HepG2 (cell line): ENCODE data around the gene ANAPC16. TPM values are rescaled to one million over a fixed set of nuclear protein-coding genes. Genes with fewer than 3 reads are reported as not detected.

Source experiments
- CCDC6 ChIP-seq: sonication (generic); formaldehyde crosslinking; IDR thresholded peaks from 2 replicates; pipeline ENCODE4 v1.8.1; 2022; ENCODE audit warnings: mild to moderate bottlenecking, missing genetic modification reagents, moderate library complexity
- FOXM1 ChIP-seq: sonication (generic); formaldehyde crosslinking; IDR thresholded peaks from 2 replicates; pipeline ENCODE4 v1.5.0; 2020; ENCODE audit warnings: missing genetic modification reagents
- FOXO1 ChIP-seq: sonication (generic); formaldehyde crosslinking; IDR thresholded peaks from 2 replicates; pipeline ENCODE4 v1.4.0; 2020; ENCODE audit warnings: missing genetic modification reagents
- GZF1 ChIP-seq: sonication (generic); formaldehyde crosslinking; IDR thresholded peaks from 2 replicates; pipeline ENCODE4 v1.5.1; 2020; ENCODE audit warnings: mild to moderate bottlenecking, missing genetic modification reagents
- MEIS2 ChIP-seq: sonication (generic); formaldehyde crosslinking; IDR thresholded peaks from 2 replicates; pipeline ENCODE4 v1.9.0; 2021; ENCODE audit warnings: mild to moderate bottlenecking, missing genetic modification reagents
- MZF1 ChIP-seq: sonication (generic); formaldehyde crosslinking; IDR thresholded peaks from 2 replicates; pipeline ENCODE4 v1.8.1; 2023; ENCODE audit warnings: mild to moderate bottlenecking, missing genetic modification reagents, borderline replicate concordance
- NFYB ChIP-seq: sonication (generic); formaldehyde crosslinking; IDR thresholded peaks from 2 replicates; pipeline ENCODE4 v1.4.0; 2020; ENCODE audit warnings: missing genetic modification reagents
- NR3C1 ChIP-seq: sonication (generic); formaldehyde crosslinking; IDR thresholded peaks from 2 replicates; pipeline ENCODE4 v1.4.0; 2020; ENCODE audit warnings: missing genetic modification reagents
- PHB2 ChIP-seq: fragments of 450-650 bp; IDR thresholded peaks from 2 replicates; pipeline ENCODE4 v1.6.1; 2018; ENCODE audit not compliant: partially characterized antibody
- PLRG1 ChIP-seq: fragments of 450-650 bp; conservative IDR thresholded peaks from 2 replicates; pipeline ENCODE4 v1.6.1; 2016
- RORA ChIP-seq: sonication (generic); formaldehyde crosslinking; IDR thresholded peaks from 2 replicates; pipeline ENCODE4 v1.5.0; 2020; ENCODE audit warnings: mild to moderate bottlenecking, missing genetic modification reagents, moderate library complexity
- SRSF4 ChIP-seq: fragments of 200-400 bp; formaldehyde crosslinking; IDR thresholded peaks from one replicate; pipeline ENCODE4 v1.6.1; 2018; ENCODE audit warnings: mild to moderate bottlenecking, low read depth, low read length, moderate library complexity; ENCODE audit not compliant: poor library complexity, severe bottlenecking
- TEAD3 ChIP-seq: optimal IDR thresholded peaks from 2 replicates; pipeline ENCODE3; 2016; ENCODE audit warnings: borderline replicate concordance
- XRCC5 ChIP-seq: fragments of 200-400 bp; formaldehyde crosslinking; optimal IDR thresholded peaks from 2 replicates; pipeline ENCODE3; 2017; ENCODE audit warnings: mild to moderate bottlenecking, low read length
- ZFP90 ChIP-seq: sonication (generic); formaldehyde crosslinking; IDR thresholded peaks from 2 replicates; pipeline ENCODE4 v1.8.0; 2022; ENCODE audit warnings: missing genetic modification reagents, mild to moderate bottlenecking, inconsistent platforms, borderline replicate concordance
- ZMAT3 ChIP-seq: sonication (generic); formaldehyde crosslinking; conservative IDR thresholded peaks from 2 replicates; pipeline ENCODE4 v1.7.0; 2021; ENCODE audit warnings: missing genetic modification reagents
- ZNF251 ChIP-seq: sonication (generic); formaldehyde crosslinking; IDR thresholded peaks from 2 replicates; pipeline ENCODE4 v1.9.0; 2021; ENCODE audit warnings: mild to moderate bottlenecking, missing genetic modification reagents
- ZNF337 ChIP-seq: sonication (generic); formaldehyde crosslinking; IDR thresholded peaks from 2 replicates; pipeline ENCODE4 v1.5.1; 2020; ENCODE audit warnings: missing genetic modification reagents, low read depth, mild to moderate bottlenecking, borderline replicate concordance
- ZNF556 ChIP-seq: sonication (generic); formaldehyde crosslinking; IDR thresholded peaks from 2 replicates; pipeline ENCODE4 v1.4.0; 2020; ENCODE audit warnings: mild to moderate bottlenecking, missing genetic modification reagents, borderline replicate concordance
- ZNF766 ChIP-seq: sonication (generic); formaldehyde crosslinking; IDR thresholded peaks from 2 replicates; pipeline ENCODE4 v1.5.0; 2020; ENCODE audit warnings: missing genetic modification reagents, borderline replicate concordance
- ZNF781 ChIP-seq: sonication (generic); formaldehyde crosslinking; IDR thresholded peaks from 2 replicates; pipeline ENCODE4 v1.5.1; 2020; ENCODE audit warnings: borderline replicate concordance, mild to moderate bottlenecking, missing genetic modification reagents; ENCODE audit errors: not compliant biosample characterization
- ZNF841 ChIP-seq: sonication (generic); formaldehyde crosslinking; IDR thresholded peaks from 2 replicates; pipeline ENCODE4 v1.8.1; 2023; ENCODE audit warnings: missing genetic modification reagents, borderline replicate concordance
- polyA plus RNA-seq, 8 experiments: library from polyadenylated mRNA; depleted of rRNA in 3 of 8; stranded (reverse) in 7 of 8; unstranded in 1 of 8; fragments of >200 nt; fragmentation: Illumina TruSeq in 4 of 8; extraction: Trizol in 4 of 8; gene quantifications; 2 replicates each; pipeline versions ENCODE4 v1.2.1 to v1.2.3, GENCODE V29; 2011 to 2016; ENCODE audit warnings: low read depth in 4 of 8, missing spikeins in 1 of 8, mixed read lengths in 1 of 8; ENCODE audit not compliant: insufficient read depth in 1 of 8
- total RNA-seq, 5 experiments: library from RNA; depleted of rRNA; stranded (reverse); fragments of >200 nt; fragmentation: Illumina TruSeq; extraction: Trizol; gene quantifications; 2 replicates each; pipeline ENCODE4 v1.2.3, GENCODE V29; 2016; ENCODE audit warnings: low read depth in 1 of 5
- TF ChIP-seq, protein P1 (sequence below): sonication (generic); formaldehyde crosslinking; IDR thresholded peaks from 2 replicates; pipeline ENCODE4 v1.5.0; 2020; ENCODE audit warnings: mild to moderate bottlenecking, missing genetic modification reagents, borderline replicate concordance
- TF ChIP-seq, protein P2 (sequence below): sonication (generic); formaldehyde crosslinking; IDR thresholded peaks from 2 replicates; pipeline ENCODE4 v1.4.0; 2020; ENCODE audit warnings: low read depth, missing genetic modification reagents
- TF ChIP-seq, protein P3 (sequence below): sonication (generic); formaldehyde crosslinking; IDR thresholded peaks from 2 replicates; pipeline ENCODE4 v1.4.0; 2020; ENCODE audit warnings: mild to moderate bottlenecking, missing genetic modification reagents

The ANAPC16 gene
- total and polyA plus RNA-seq, 2 of the 13 experiments (the other 11 are each of a cell fraction or from before 2014, with no cell fraction given) = 74.8 to 89.4 TPM

DNA sequence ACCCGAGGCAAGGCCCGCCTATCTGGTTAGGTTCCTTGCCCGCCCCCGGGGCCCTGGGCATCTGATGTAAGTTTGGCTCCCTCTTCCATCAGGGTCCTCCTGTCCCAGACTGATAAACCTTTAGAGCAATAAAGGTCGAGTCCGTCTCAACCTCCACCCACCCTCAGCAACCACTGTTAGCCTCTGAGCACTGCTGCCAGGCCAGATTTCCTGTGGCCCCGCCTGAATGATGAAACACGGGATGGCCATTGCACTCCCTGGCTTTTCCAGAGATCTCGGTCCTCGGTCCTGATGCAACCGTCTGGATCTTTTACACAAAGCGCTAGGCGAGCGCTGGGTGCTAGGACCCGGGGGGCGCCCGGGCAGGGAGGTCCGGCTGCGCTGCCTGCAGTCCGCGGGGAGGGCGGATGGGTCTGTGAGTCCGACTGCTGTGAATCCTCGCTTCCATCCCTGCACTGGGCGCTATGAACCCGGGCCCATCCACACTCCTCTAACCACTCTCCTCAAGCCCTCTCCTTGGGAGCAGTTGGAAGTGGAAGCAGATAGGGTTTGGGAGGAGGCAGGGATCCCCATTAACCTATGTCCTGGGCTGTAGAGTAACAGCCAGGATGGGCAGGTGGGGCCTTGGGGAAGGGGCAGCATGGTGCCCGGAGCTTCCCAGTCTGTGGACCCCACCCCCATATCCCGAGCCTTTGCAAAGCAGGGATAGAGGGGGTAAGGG, 57.0 kb downstream of the ANAPC16 start (continued):
- TF ChIP-seq ZNF337 (CRISPR knock-in tag) (no peak; the same call in none of the 2 replicates), PHB2 (no peak), MEIS2 (CRISPR knock-in tag) (peak; percentile 86), ZNF841 (no peak), ZNF556 (CRISPR knock-in tag) (0 out of 2 replicates have a peak, but pooled peaks have one; percentile 28), NFYB (CRISPR knock-in tag) (0 out of 2 replicates have a peak, but pooled peaks have one; percentile 27), FOXM1 (no peak), MZF1 (no peak), TEAD3 (peak; percentile 59), FOXO1 (CRISPR knock-in tag) (peak; percentile 51; the same call in 1 of the 2 replicates), ZNF781 (peak; percentile 58), GZF1 (no peak), ZFP90 (no peak), PLRG1 (no peak), RORA (CRISPR knock-in tag) (no peak), NR3C1 (CRISPR knock-in tag) (no peak), ZNF251 (CRISPR knock-in tag) (no peak; the same call in 1 of the 2 replicates), ZMAT3 (CRISPR knock-in tag) (0 out of 2 replicates have a peak, but pooled peaks have one; percentile 18), ZNF766 (peak; percentile 91), CCDC6 (peak; percentile 96), XRCC5 (peak; percentile 98), SRSF4 (no peak)
- TF ChIP-seq, protein P1, sequence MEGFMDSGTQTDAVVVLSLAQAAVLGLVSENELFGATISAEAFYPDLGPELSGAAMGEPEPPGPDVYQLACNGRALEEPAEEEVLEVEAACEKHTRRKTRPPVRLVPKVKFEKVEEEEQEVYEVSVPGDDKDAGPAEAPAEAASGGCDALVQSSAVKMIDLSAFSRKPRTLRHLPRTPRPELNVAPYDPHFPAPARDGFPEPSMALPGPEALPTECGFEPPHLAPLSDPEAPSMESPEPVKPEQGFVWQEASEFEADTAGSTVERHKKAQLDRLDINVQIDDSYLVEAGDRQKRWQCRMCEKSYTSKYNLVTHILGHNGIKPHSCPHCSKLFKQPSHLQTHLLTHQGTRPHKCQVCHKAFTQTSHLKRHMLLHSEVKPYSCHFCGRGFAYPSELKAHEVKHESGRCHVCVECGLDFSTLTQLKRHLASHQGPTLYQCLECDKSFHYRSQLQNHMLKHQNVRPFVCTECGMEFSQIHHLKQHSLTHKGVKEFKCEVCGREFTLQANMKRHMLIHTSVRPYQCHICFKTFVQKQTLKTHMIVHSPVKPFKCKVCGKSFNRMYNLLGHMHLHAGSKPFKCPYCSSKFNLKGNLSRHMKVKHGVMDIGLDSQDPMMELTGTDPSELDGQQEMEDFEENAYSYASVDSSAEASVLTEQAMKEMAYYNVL = no peak
- TF ChIP-seq, protein P2, sequence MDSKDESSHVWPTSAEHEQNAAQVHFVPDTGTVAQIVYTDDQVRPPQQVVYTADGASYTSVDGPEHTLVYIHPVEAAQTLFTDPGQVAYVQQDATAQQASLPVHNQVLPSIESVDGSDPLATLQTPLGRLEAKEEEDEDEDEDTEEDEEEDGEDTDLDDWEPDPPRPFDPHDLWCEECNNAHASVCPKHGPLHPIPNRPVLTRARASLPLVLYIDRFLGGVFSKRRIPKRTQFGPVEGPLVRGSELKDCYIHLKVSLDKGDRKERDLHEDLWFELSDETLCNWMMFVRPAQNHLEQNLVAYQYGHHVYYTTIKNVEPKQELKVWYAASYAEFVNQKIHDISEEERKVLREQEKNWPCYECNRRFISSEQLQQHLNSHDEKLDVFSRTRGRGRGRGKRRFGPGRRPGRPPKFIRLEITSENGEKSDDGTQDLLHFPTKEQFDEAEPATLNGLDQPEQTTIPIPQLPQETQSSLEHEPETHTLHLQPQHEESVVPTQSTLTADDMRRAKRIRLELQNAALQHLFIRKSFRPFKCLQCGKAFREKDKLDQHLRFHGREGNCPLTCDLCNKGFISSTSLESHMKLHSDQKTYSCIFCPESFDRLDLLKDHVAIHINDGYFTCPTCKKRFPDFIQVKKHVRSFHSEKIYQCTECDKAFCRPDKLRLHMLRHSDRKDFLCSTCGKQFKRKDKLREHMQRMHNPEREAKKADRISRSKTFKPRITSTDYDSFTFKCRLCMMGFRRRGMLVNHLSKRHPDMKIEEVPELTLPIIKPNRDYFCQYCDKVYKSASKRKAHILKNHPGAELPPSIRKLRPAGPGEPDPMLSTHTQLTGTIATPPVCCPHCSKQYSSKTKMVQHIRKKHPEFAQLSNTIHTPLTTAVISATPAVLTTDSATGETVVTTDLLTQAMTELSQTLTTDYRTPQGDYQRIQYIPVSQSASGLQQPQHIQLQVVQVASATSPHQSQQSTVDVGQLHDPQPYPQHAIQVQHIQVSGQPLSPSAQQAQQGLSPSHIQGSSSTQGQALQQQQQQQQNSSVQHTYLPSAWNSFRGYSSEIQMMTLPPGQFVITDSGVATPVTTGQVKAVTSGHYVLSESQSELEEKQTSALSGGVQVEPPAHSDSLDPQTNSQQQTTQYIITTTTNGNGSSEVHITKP (CRISPR knock-in tag) = peak; percentile 68; the same call in 1 of the 2 replicates
- TF ChIP-seq, protein P3, sequence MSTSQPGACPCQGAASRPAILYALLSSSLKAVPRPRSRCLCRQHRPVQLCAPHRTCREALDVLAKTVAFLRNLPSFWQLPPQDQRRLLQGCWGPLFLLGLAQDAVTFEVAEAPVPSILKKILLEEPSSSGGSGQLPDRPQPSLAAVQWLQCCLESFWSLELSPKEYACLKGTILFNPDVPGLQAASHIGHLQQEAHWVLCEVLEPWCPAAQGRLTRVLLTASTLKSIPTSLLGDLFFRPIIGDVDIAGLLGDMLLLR (CRISPR knock-in tag) = no peak
